K562 (cell line): ENCODE data around the gene CTU1.

Experiments used
- CEBPZ ChIP-seq: fragments of 150-350 bp; IDR thresholded peaks from 2 replicates; pipeline ENCODE4 v1.6.1; 2014; ENCODE audit warnings: low read depth, mild to moderate bottlenecking, low read length, borderline replicate concordance
- SREBF2 ChIP-seq: sonication (generic); formaldehyde crosslinking; IDR thresholded peaks from 2 replicates; pipeline ENCODE4 v1.4.0; 2020; ENCODE audit warnings: mild to moderate bottlenecking, missing genetic modification reagents

DNA sequence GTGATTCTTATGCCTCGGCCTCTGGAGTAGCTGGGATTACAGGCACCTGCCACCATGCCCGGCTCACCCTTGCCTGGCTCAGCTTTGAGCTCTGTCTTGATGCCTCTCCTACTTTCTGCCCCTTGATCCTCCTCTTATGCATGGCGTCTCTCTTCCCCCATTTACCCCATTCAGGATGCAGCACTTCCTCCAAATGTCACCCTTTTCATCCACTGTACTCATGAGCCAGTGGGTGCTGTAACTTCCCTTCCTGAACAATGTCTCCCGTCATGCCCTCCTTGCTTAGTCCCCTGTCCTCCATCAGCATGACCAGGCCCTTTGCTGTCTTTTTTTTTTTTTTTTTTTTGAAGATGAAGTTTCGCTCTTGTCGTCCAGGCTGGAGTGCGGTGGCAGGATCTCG, 13.0 kb upstream of the CTU1 start:
- TF ChIP-seq SREBF2 (CRISPR knock-in tag) (no peak), CEBPZ (no peak)
